Tibial nerve (tissue), 4 donors: ENCODE measurements around the gene RASSF7. TPM values are rescaled to one million over a fixed set of nuclear protein-coding genes. Genes with fewer than 3 reads are reported as not detected.

Experiments
- DNase-seq, 2 donors: peaks; one replicate each; pipeline ENCODE4 v3.0.0-alpha.2; 2019; ENCODE audit warnings: low spot score in 2 of 2
- H3K27ac ChIP-seq, 4 donors: fragments of 200-600 bp; sonication (generic) in 3 of 4; one replicate each; pipeline ENCODE4 v1.5.1; 2017 to 2019; ENCODE audit warnings: mild to moderate bottlenecking in 1 of 4
- H3K27me3 ChIP-seq, 2 donors: fragments of 200-600 bp; sonication (generic) in 1 of 2; one replicate each; pipeline versions ENCODE4 v1.5.1 to v1.6.0; 2017 to 2019
- H3K36me3 ChIP-seq, 3 donors: fragments of 200-600 bp; sonication (generic); one replicate each; pipeline ENCODE4 v1.5.1; 2018 to 2019
- H3K4me1 ChIP-seq, 4 donors: fragments of 200-600 bp; sonication (generic) in 3 of 4; one replicate each; pipeline ENCODE4 v1.5.1; 2017 to 2019
- H3K4me3 ChIP-seq, 4 donors: fragments of 200-600 bp; sonication (generic) in 3 of 4; one replicate each; pipeline ENCODE4 v1.5.1; 2017 to 2019; ENCODE audit warnings: mild to moderate bottlenecking in 1 of 4, moderate library complexity in 1 of 4
- H3K9me3 ChIP-seq, 4 donors: fragments of 200-600 bp; sonication (generic) in 3 of 4; one replicate each; pipeline ENCODE4 v1.5.1; 2017 to 2019
- CTCF ChIP-seq, 5 experiments: fragments of 200-600 bp in 3 of 5; fragments of 450-650 bp in 2 of 5; sonication (generic) in 3 of 5; IDR thresholded peaks; one replicate each; pipeline ENCODE4 v1.5.1; 2016 to 2019; ENCODE audit warnings: antibody characterized with exemption in 5 of 5, mild to moderate bottlenecking in 3 of 5, moderate library complexity in 2 of 5
- EP300 ChIP-seq, 2 donors: sonication (generic); formaldehyde crosslinking; IDR thresholded peaks; one replicate each; pipeline ENCODE4 v1.6.1; 2017; ENCODE audit warnings: antibody characterized with exemption in 2 of 2, mild to moderate bottlenecking in 1 of 2
- POLR2A ChIP-seq, 2 donors: fragments of 450-650 bp; IDR thresholded peaks; one replicate each; pipeline ENCODE4 v1.6.1; 2017; ENCODE audit warnings: antibody characterized with exemption in 2 of 2, mild to moderate bottlenecking in 2 of 2, moderate library complexity in 2 of 2
- WGBS, 2 donors: methylation state at CpG; one replicate each; pipeline ENCODE4 v1.1.5; 2018; 5-methylcytosine and 5-hydroxymethylcytosine counted together
- total RNA-seq, 4 donors: library from RNA; depleted of rRNA; stranded (reverse); fragments of >200 nt; gene quantifications; one replicate each; pipeline ENCODE4 v1.1.0, GENCODE V29; 2016

Gene RASSF7
- total RNA-seq, 4 donors from 2014 or later: 21.0 to 25.6 (median 23.1) TPM

- peaks cover 0 to 13% (median 0%) of the 10 kb centered on the region in 3 donors for H3K36me3 ChIP-seq
- no peak for DNase-seq
- H3K4me3 ChIP-seq: no peak overlapping the region
- no peak for TF ChIP-seq CTCF (IDR thresholded peaks at IDR 0.05)
- no peaks in the 10 kb centered on the region for H3K27me3 ChIP-seq
- H3K27ac ChIP-seq: no peak overlapping the region
- WGBS, 2 donors: 80% methylated on average over 17 of the region's 17 CpGs
- no peaks in the 10 kb centered on the region for H3K4me1 ChIP-seq
- H3K9me3 ChIP-seq: no peaks in the 10 kb centered on the region
Observed at GRCh38 chr11:526192-526591, 34.6 kb upstream of the RASSF7 start.

GRCh38 chr11:528166-528814, 32.5 kb upstream of the RASSF7 start:
- H3K9me3 ChIP-seq: no peaks in the 10 kb centered on the region
- H3K36me3 ChIP-seq: peaks cover 0 to 34% (median 0%) of the 10 kb centered on the region in 3 donors
- TF ChIP-seq POLR2A (IDR thresholded peaks at IDR 0.05) (no peak), EP300 (IDR thresholded peaks at IDR 0.05) (no peak), CTCF (IDR thresholded peaks at IDR 0.05) (no peak)
- H3K27me3 ChIP-seq: no peaks in the 10 kb centered on the region
- 83 to 88% methylated on average over 26 to 28 of the region's 30 CpGs for WGBS, 2 donors
- no peak overlapping the region for H3K27ac ChIP-seq
- DNase-seq: no peak
- peaks cover 0 to 8% (median 0%) of the 10 kb centered on the region in 4 donors for H3K4me1 ChIP-seq
- no peak overlapping the region for H3K4me3 ChIP-seq

- no peak for DNase-seq
- Histone ChIP-seq H3K27ac (no peak overlapping the region), H3K36me3 (peaks cover 0 to 42% (median 0%) of the 10 kb centered on the region in 3 donors), H3K9me3 (no peaks in the 10 kb centered on the region), H3K27me3 (no peaks in the 10 kb centered on the region), H3K4me3 (no peak overlapping the region), H3K4me1 (peaks cover 0 to 16% (median 4%) of the 10 kb centered on the region in 4 donors)
- TF ChIP-seq EP300 (IDR thresholded peaks at IDR 0.05): no peak
- TF ChIP-seq CTCF (IDR thresholded peaks at IDR 0.05): no peak
- no peak for TF ChIP-seq POLR2A (IDR thresholded peaks at IDR 0.05)
- WGBS, 2 donors: 55 to 58% methylated on average over 14 to 24 of the region's 29 CpGs
Observed at GRCh38 chr11:528815-529727, 31.7 kb upstream of the RASSF7 start.

- Histone ChIP-seq H3K36me3 (peaks cover 0 to 42% (median 0%) of the 10 kb centered on the region in 3 donors), H3K27me3 (no peaks in the 10 kb centered on the region), H3K27ac (no peak overlapping the region), H3K4me3 (no peak overlapping the region), H3K9me3 (no peaks in the 10 kb centered on the region), H3K4me1 (peaks cover 0 to 23% (median 9%) of the 10 kb centered on the region in 4 donors)
- no peak for DNase-seq
- TF ChIP-seq CTCF (IDR thresholded peaks at IDR 0.05) (no peak), EP300 (IDR thresholded peaks at IDR 0.05) (no peak), POLR2A (IDR thresholded peaks at IDR 0.05) (no peak)
- WGBS, 2 donors: 65 to 74% methylated on average over 11 to 13 of the region's 18 CpGs
Observed at GRCh38 chr11:529728-530411, 30.9 kb upstream of the RASSF7 start.
